ENCODE data around the gene FOXN3.

FOXN3 gene

DNA sequence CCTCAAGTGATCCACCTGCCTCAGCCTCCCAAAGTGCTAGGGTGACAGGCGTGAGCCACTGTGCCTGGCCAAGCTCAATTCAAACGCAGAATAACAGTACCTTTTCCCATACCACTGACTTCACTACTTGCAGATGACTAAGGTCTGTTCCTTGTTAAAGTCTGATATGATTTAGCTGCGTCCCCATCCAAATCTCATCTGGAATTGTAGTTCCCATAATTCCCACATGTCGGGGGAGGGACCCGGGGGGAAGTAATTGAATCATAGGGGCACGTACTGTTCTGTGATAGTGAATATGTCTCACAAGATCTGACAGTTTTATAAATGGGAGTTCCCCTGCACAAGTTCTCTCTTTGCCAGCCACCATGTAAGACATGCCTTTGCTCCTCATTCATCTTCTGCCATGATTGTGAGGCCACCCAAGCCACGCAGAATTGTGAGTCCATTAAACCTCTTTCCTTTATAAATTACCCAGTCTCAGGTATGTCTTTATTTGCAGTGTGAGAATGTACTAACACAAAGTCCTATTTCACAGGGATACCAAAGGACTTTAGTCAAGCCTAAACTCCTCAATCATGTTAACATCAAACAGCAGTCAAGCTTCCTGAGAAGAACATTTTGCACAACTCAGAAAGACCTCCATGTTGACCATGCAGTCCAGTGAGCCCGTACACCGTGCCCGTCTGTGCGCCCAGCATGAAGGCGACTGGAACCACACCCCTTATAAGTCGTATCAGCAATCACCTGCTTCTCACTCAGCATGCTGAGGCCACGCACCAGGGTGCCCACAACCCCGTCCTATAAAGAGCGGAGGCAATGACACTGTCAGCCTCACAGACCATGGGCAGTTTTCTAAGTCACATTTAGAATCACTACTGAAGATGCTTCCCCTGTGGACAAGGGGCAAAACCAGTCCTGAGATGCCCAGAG lies 36.9 kb downstream of the FOXN3 start:
- TF ChIP-seq, protein P1, sequence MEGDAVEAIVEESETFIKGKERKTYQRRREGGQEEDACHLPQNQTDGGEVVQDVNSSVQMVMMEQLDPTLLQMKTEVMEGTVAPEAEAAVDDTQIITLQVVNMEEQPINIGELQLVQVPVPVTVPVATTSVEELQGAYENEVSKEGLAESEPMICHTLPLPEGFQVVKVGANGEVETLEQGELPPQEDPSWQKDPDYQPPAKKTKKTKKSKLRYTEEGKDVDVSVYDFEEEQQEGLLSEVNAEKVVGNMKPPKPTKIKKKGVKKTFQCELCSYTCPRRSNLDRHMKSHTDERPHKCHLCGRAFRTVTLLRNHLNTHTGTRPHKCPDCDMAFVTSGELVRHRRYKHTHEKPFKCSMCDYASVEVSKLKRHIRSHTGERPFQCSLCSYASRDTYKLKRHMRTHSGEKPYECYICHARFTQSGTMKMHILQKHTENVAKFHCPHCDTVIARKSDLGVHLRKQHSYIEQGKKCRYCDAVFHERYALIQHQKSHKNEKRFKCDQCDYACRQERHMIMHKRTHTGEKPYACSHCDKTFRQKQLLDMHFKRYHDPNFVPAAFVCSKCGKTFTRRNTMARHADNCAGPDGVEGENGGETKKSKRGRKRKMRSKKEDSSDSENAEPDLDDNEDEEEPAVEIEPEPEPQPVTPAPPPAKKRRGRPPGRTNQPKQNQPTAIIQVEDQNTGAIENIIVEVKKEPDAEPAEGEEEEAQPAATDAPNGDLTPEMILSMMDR (IDR thresholded peaks at IDR 0.05; ENCODE audit: low read depth, low read length), result no peak
- TF ChIP-seq, protein P2, sequence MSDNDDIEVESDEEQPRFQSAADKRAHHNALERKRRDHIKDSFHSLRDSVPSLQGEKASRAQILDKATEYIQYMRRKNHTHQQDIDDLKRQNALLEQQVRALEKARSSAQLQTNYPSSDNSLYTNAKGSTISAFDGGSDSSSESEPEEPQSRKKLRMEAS (IDR thresholded peaks at IDR 0.05; ENCODE audit: low read depth, low read length), result no peak
- no peak for TF ChIP-seq MYC (IDR thresholded peaks at IDR 0.05; ENCODE audit: low read depth, low read length)
- no peak for TF ChIP-seq POLR2A (IDR thresholded peaks at IDR 0.05; ENCODE audit: extremely low read depth, insufficient read length)

DNA sequence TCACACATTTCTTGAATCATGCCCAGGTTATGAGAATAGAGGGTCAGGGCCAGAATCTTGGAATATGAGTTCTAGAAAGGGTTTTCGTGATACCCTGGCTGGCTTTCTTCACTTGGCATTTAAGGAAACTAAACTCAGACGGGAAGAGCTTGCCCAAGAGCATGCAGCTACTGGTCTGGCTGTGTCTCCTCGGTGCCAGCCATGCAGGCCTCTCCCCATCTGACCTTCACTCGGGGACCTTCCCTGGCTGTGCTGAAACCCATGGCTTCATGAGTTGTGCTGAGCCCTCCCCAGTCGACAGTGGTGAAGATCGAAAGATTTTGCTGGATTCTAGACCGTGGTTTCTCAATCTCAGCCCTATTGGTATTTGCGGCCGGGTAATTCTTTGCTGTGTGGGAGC lies 38.0 kb downstream of the FOXN3 start:
- DNase-seq (ENCODE audit: low read depth), result no peak
- TF ChIP-seq POLR2A (IDR thresholded peaks at IDR 0.05; ENCODE audit: extremely low read depth, insufficient read length) (no peak), MYC (IDR thresholded peaks at IDR 0.05; ENCODE audit: low read depth, low read length) (no peak)
- TF ChIP-seq, protein P1 (IDR thresholded peaks at IDR 0.05; ENCODE audit: low read depth, low read length), result no peak
- TF ChIP-seq, protein P2 (IDR thresholded peaks at IDR 0.05; ENCODE audit: low read depth, low read length), result no peak
- no peak overlapping the region for H3K4me3 ChIP-seq (ENCODE audit: low read depth, low read length)

More for the DNA sequence above, 36.9 kb downstream of the FOXN3 start:
- H3K4me3 ChIP-seq (ENCODE audit: low read depth, low read length), result no peak overlapping the region
- DNase-seq (ENCODE audit: low read depth), result no peak

DNA sequence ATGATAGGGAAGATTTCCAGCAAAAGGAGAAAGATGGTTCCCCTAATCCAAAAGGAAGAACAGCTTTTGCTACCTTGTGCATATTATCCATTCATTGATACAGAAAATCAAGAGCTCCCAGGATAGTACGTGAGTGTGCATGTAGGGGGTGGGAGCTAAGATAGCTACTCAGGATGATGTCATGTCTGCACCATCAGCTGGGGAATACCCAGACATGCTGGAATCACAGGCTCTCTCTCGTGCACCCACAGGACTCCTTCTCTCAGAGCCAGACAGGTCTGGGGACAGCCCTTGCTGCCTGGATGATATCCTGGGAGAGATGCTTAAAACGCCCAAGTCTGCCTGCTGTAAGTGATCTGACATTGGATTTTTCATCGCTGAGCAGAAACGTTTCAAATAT lies 38.9 kb downstream of the FOXN3 start:
- TF ChIP-seq, protein P1 (IDR thresholded peaks at IDR 0.05; ENCODE audit: low read depth, low read length), result no peak
- TF ChIP-seq POLR2A (IDR thresholded peaks at IDR 0.05; ENCODE audit: extremely low read depth, insufficient read length) (no peak), MYC (IDR thresholded peaks at IDR 0.05; ENCODE audit: low read depth, low read length) (no peak)
- TF ChIP-seq, protein P2 (IDR thresholded peaks at IDR 0.05; ENCODE audit: low read depth, low read length), result no peak

DNA sequence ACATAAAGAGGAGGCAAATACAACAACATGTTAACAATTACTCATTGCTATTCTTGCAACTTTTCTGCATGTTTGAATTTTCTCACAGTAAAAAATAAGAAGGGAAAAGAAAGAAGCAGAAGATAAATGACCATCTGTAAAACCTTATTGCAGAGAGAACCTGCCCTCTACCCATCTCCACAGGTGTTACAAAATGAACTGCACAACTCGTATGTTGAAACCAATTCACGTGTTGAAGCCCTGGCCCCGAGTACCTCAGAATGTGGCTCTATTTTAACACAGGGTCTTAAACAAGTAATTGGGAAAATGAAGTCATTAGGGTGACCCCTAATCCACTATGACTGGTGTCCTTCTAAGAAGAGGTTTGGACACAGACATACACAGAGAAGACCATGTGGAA lies 39.5 kb downstream of the FOXN3 start:
- no peak overlapping the region for H3K4me3 ChIP-seq (ENCODE audit: low read depth, low read length)
- no peak for DNase-seq (ENCODE audit: low read depth)
- TF ChIP-seq, protein P1 (IDR thresholded peaks at IDR 0.05; ENCODE audit: low read depth, low read length), result no peak
- TF ChIP-seq MYC (IDR thresholded peaks at IDR 0.05; ENCODE audit: low read depth, low read length), result no peak
- TF ChIP-seq POLR2A (IDR thresholded peaks at IDR 0.05; ENCODE audit: extremely low read depth, insufficient read length), result no peak
- TF ChIP-seq, protein P2 (IDR thresholded peaks at IDR 0.05; ENCODE audit: low read depth, low read length), result no peak

More for the DNA sequence above, 38.9 kb downstream of the FOXN3 start:
- no peak for DNase-seq (ENCODE audit: low read depth)
- H3K4me3 ChIP-seq (ENCODE audit: low read depth, low read length), result no peak overlapping the region

DNA sequence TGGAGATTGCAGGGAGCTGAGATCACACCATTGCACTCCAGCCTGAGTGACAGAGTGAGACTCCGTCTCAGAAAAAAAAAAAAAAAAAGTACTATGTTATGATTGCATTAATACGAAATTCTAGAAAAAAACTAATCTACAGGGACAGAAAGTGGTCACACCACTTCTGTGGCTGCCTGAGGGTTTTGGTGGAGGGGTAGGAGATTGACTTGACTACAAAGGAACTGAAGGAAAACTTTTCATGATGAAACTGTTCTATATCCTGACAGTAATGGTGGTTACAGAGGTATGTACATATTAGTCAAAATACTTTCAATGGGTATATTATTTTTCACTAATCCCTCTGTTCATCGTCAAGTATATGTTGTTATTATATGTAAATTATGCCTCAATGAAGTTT lies 42.1 kb downstream of the FOXN3 start:
- H3K4me3 ChIP-seq (ENCODE audit: low read depth, low read length), result no peak overlapping the region
- no peak for TF ChIP-seq POLR2A (IDR thresholded peaks at IDR 0.05; ENCODE audit: extremely low read depth, insufficient read length)
- TF ChIP-seq, protein P1 (IDR thresholded peaks at IDR 0.05; ENCODE audit: low read depth, low read length), result no peak
- TF ChIP-seq, protein P2 (IDR thresholded peaks at IDR 0.05; ENCODE audit: low read depth, low read length), result no peak
- no peak for TF ChIP-seq MYC (IDR thresholded peaks at IDR 0.05; ENCODE audit: low read depth, low read length)
- no peak for DNase-seq (ENCODE audit: low read depth)
